Spleen (tissue), 7 donors: ENCODE measurements around the gene PPL.

Source experiments
- POLR2A ChIP-seq, 3 donors: fragments of 450-650 bp; IDR thresholded peaks; one replicate each; pipeline ENCODE4 v1.5.1; 2017; ENCODE audit warnings: antibody characterized with exemption in 3 of 3, mild to moderate bottlenecking in 1 of 3
- TF ChIP-seq, protein P1 (sequence below), 11 experiments: fragments of 200-600 bp in 7 of 11; fragments of 450-650 bp in 4 of 11; sonication (generic) in 4 of 11; IDR thresholded peaks in 8 of 11; conservative IDR thresholded peaks in 3 of 11; 1 replicate in 7 of 11; 2 replicates in 4 of 11; pipeline versions ENCODE4 v1.4.0 to v1.8.0; 2016 to 2021; ENCODE audit warnings: antibody characterized with exemption in 11 of 11, inconsistent platforms in 4 of 11, mild to moderate bottlenecking in 1 of 11
- donor health status: DM: no; HTN: no; CAD: no; lungs with moderate emphysema.
- donor health status: DM: no; HTN: no; CAD: no.
- donor health status: DM: no; HTN: no; CAD: no.

DNA sequence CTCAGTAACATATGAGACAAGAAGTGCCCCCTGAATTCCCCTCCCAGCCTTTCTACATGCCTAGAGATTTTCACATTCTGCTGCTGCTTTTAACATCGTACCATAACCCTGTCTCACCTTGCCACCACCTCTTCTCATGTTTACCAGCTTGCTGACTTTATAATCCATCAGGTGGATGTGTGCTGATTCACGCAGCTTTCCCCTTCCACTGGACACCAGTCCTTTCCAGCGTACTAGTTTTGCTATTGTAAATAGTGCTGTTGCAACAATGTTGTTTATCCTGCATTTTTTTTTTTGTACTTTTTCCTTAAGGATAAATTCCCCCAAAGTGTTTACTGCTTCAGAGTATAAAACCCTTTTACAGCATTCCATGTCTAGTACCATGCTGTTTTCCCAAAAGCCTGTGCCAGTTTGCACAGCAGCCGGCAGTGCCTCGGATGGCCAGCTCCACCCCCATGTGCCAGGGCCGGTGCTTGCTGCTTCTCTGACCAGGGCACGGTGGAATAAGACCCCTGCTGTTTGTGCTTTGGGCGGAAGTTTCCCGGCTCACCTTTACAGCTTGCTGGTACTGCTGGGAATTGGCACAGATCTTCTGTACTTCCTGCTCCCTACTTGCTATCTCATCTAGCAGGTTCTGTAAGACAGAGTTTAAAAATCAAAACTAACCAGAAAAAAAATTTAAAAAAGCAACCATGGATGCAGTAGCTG, 48.4 kb downstream of the PPL start:
- no peak for TF ChIP-seq POLR2A (IDR thresholded peaks at IDR 0.05)
- TF ChIP-seq, protein P1, sequence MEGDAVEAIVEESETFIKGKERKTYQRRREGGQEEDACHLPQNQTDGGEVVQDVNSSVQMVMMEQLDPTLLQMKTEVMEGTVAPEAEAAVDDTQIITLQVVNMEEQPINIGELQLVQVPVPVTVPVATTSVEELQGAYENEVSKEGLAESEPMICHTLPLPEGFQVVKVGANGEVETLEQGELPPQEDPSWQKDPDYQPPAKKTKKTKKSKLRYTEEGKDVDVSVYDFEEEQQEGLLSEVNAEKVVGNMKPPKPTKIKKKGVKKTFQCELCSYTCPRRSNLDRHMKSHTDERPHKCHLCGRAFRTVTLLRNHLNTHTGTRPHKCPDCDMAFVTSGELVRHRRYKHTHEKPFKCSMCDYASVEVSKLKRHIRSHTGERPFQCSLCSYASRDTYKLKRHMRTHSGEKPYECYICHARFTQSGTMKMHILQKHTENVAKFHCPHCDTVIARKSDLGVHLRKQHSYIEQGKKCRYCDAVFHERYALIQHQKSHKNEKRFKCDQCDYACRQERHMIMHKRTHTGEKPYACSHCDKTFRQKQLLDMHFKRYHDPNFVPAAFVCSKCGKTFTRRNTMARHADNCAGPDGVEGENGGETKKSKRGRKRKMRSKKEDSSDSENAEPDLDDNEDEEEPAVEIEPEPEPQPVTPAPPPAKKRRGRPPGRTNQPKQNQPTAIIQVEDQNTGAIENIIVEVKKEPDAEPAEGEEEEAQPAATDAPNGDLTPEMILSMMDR (IDR thresholded peaks at IDR 0.05 in 8 of 11, conservative IDR thresholded peaks at IDR 0.05 in 3 of 11) = no peak
